Adrenal gland (tissue), 5 donors: ENCODE results near the gene TM7SF2.

ENCODE experiments used
- CTCF ChIP-seq, 6 experiments: fragments of 450-650 bp in 4 of 6; fragments of 200-600 bp in 2 of 6; sonication (generic) in 1 of 6; IDR thresholded peaks; 1 replicate in 5 of 6; 2 replicates in 1 of 6; pipeline versions ENCODE4 v1.5.1 to v1.8.0; 2016 to 2021; ENCODE audit warnings: antibody characterized with exemption in 6 of 6, mild to moderate bottlenecking in 2 of 6, moderate library complexity in 1 of 6
- POLR2A ChIP-seq, 2 donors: fragments of 450-650 bp; IDR thresholded peaks; one replicate each; pipeline ENCODE4 v1.6.1; 2017; ENCODE audit warnings: antibody characterized with exemption in 2 of 2, mild to moderate bottlenecking in 2 of 2, moderate library complexity in 1 of 2
- donor health status: DM: no; HTN: no; CAD: no.

- no peak for TF ChIP-seq POLR2A (IDR thresholded peaks at IDR 0.05)
- TF ChIP-seq CTCF (IDR thresholded peaks at IDR 0.05), result no peak
Measured at GRCh38 chr11:65087827-65088226, 23.8 kb upstream of the TM7SF2 start.
